GM23338 (cell line): ENCODE data around the gene CDR2. TPM values are rescaled to one million over a fixed set of nuclear protein-coding genes. Genes with fewer than 3 reads are reported as not detected.
A peak's percentile ranks its signal among the peaks of the same experiment; 100 is the strongest.

Experiments
- ATAC-seq: fragments of 200-7000 bp; cut with Tn5 transposase; 3 replicates; pipeline ENCODE4 v1.9.1; 2020
- DNase-seq: peaks from one replicate; pipeline ENCODE4 v3.0.0-alpha.2; 2015; ENCODE audit warnings: low spot score
- H2AFZ ChIP-seq: fragments of 200-600 bp; sonication (generic); 2 replicates; pipeline ENCODE4 v1.8.0; 2016; ENCODE audit warnings: antibody characterized with exemption, mild to moderate bottlenecking, moderate library complexity
- H3F3A ChIP-seq: fragments of 200-600 bp; sonication (generic); replicated peaks from 2 replicates; pipeline ENCODE4 v1.8.0; 2017; ENCODE audit warnings: antibody characterized with exemption, mixed run types, low read depth
- H3K27ac ChIP-seq: fragments of 200-600 bp; sonication (generic); 2 replicates; pipeline ENCODE4 v1.6.1; 2016; ENCODE audit warnings: low read depth
- H3K27me3 ChIP-seq: fragments of 200-600 bp; sonication (generic); 2 replicates; pipeline ENCODE4 v1.8.0; 2016; ENCODE audit warnings: mild to moderate bottlenecking, mixed run types, moderate library complexity; ENCODE audit not compliant: insufficient read depth
- H3K36me3 ChIP-seq: fragments of 200-600 bp; sonication (generic); 2 replicates; pipeline ENCODE4 v1.8.0; 2016; ENCODE audit warnings: mild to moderate bottlenecking; ENCODE audit not compliant: insufficient read depth
- H3K4me1 ChIP-seq: fragments of 200-600 bp; sonication (generic); 2 replicates; pipeline ENCODE4 v1.8.0; 2016; ENCODE audit warnings: mild to moderate bottlenecking, moderate library complexity; ENCODE audit not compliant: insufficient read depth
- H3K4me2 ChIP-seq: fragments of 200-600 bp; sonication (generic); 2 replicates; pipeline ENCODE4 v1.7.1; 2017; ENCODE audit warnings: mixed run types
- H3K4me3 ChIP-seq: fragments of 200-600 bp; sonication (generic); 2 replicates; pipeline ENCODE4 v1.6.1; 2016; ENCODE audit warnings: mixed run types
- H3K79me2 ChIP-seq: fragments of 200-600 bp; sonication (generic); replicated peaks from 2 replicates; pipeline ENCODE4 v1.8.0; 2017; ENCODE audit warnings: mild to moderate bottlenecking; ENCODE audit not compliant: insufficient read depth
- H3K9me2 ChIP-seq: fragments of 200-600 bp; sonication (generic); 2 replicates; pipeline ENCODE4 v1.8.0; 2017; ENCODE audit not compliant: insufficient read depth
- H4K20me1 ChIP-seq: fragments of 200-600 bp; sonication (generic); replicated peaks from 2 replicates; pipeline ENCODE4 v1.8.0; 2017; ENCODE audit warnings: mild to moderate bottlenecking; ENCODE audit not compliant: insufficient read depth
- H3K27ac Mint-ChIP-seq: 2 replicates; pipeline ENCODE4 v1.8.0; 2020; ENCODE audit warnings: inconsistent platforms, mild to moderate bottlenecking, moderate library complexity, mixed read lengths
- H3K27me3 Mint-ChIP-seq: 3 replicates; pipeline ENCODE4 v1.8.0; 2022; ENCODE audit warnings: low read depth, mild to moderate bottlenecking, moderate library complexity, mixed read lengths, inconsistent platforms; ENCODE audit not compliant: insufficient read depth, poor library complexity
- H3K36me3 Mint-ChIP-seq: 3 replicates; pipeline ENCODE4 v1.8.0; 2021; ENCODE audit warnings: low read depth, mild to moderate bottlenecking, inconsistent platforms, moderate library complexity, mixed read lengths
- H3K4me1 Mint-ChIP-seq: 3 replicates; pipeline ENCODE4 v1.8.0; 2020; ENCODE audit warnings: mild to moderate bottlenecking, inconsistent platforms, mixed read lengths
- H3K4me3 Mint-ChIP-seq: 3 replicates; pipeline ENCODE4 v1.8.0; 2021; ENCODE audit warnings: moderate library complexity, mild to moderate bottlenecking, inconsistent platforms, mixed read lengths
- H3K9me3 Mint-ChIP-seq: 3 replicates; pipeline ENCODE4 v1.8.0; 2020; ENCODE audit warnings: moderate library complexity, mild to moderate bottlenecking, inconsistent platforms, mixed read lengths
- CREB1 ChIP-seq: fragments of 250-450 bp; sonication (Bioruptor Pico); IDR thresholded peaks from 2 replicates; pipeline ENCODE4 v1.5.0; 2020; ENCODE audit warnings: low read depth, mild to moderate bottlenecking, moderate library complexity
- EZH2 ChIP-seq: fragments of 200-600 bp; sonication (generic); IDR thresholded peaks from one replicate; pipeline ENCODE4 v1.8.0; 2017; ENCODE audit warnings: antibody characterized with exemption, mild to moderate bottlenecking, low read depth; ENCODE audit not compliant: unreplicated experiment
- EZH2phosphoT487 ChIP-seq: fragments of 200-600 bp; sonication (generic); IDR thresholded peaks from one replicate; pipeline ENCODE4 v1.8.1; 2018; ENCODE audit warnings: antibody characterized with exemption; ENCODE audit not compliant: unreplicated experiment
- JUNB ChIP-seq: IDR thresholded peaks from one replicate; pipeline ENCODE4 v1.6.1; 2016; ENCODE audit warnings: antibody characterized with exemption; ENCODE audit not compliant: unreplicated experiment
- NANOG ChIP-seq: IDR thresholded peaks from 2 replicates; pipeline ENCODE4 v1.6.1; 2016; ENCODE audit warnings: antibody characterized with exemption, borderline replicate concordance
- POLR2AphosphoS5 ChIP-seq: IDR thresholded peaks from 2 replicates; pipeline ENCODE4 v1.6.1; 2016; ENCODE audit warnings: antibody characterized with exemption, low read depth
- STAT1 ChIP-seq: IDR thresholded peaks from one replicate; pipeline ENCODE4 v1.6.1; 2016; ENCODE audit warnings: antibody characterized with exemption; ENCODE audit not compliant: unreplicated experiment
- ZNF114 ChIP-seq: fragments of 250-450 bp; sonication (Bioruptor Pico); IDR thresholded peaks from 2 replicates; pipeline ENCODE4 v1.5.0; 2020; ENCODE audit warnings: mild to moderate bottlenecking, moderate library complexity
- ZNF331 ChIP-seq: fragments of 250-450 bp; sonication (Bioruptor Pico); IDR thresholded peaks from 2 replicates; pipeline ENCODE4 v1.5.0; 2020; ENCODE audit warnings: low read depth, mild to moderate bottlenecking, moderate library complexity
- polyA plus RNA-seq: library from polyadenylated mRNA; unstranded; fragments of >200 nt; fragmentation: Nextera tagmentation; extraction: Ambion mirVana; gene quantifications from 2 replicates; pipeline ENCODE4 v1.2.1, GENCODE V29; 2016
- total RNA-seq: library from RNA; depleted of rRNA; stranded (reverse); fragments of >200 nt; shearing (Covaris generic); gene quantifications from 2 replicates; pipeline ENCODE4 v1.2.3, GENCODE V29; 2014
- TF ChIP-seq, protein P1 (sequence below): IDR thresholded peaks from 2 replicates; pipeline ENCODE4 v1.6.1; 2016; ENCODE audit warnings: antibody characterized with exemption
- TF ChIP-seq, protein P2 (sequence below): fragments of 250-450 bp; sonication (Bioruptor Pico); IDR thresholded peaks from 2 replicates; pipeline ENCODE4 v1.5.0; 2020; ENCODE audit warnings: mild to moderate bottlenecking, moderate library complexity
- TF ChIP-seq, protein P3 (sequence below), 2 experiments: fragments of 200-600 bp in 1 of 2; sonication (generic) in 1 of 2; conservative IDR thresholded peaks; 2 replicates each; pipeline versions ENCODE4 v1.5.1 to v1.6.1; 2016 to 2017; ENCODE audit warnings: antibody characterized with exemption in 2 of 2, low read depth in 2 of 2, mild to moderate bottlenecking in 2 of 2, moderate library complexity in 1 of 2
- TF ChIP-seq, protein P4 (sequence below): IDR thresholded peaks from one replicate; pipeline ENCODE4 v1.6.1; 2018; ENCODE audit warnings: antibody characterized with exemption; ENCODE audit not compliant: unreplicated experiment

CDR2 gene
- total and polyA plus RNA-seq, 2 experiments from 2014 or later, result 17.7 to 39.3 TPM

DNA sequence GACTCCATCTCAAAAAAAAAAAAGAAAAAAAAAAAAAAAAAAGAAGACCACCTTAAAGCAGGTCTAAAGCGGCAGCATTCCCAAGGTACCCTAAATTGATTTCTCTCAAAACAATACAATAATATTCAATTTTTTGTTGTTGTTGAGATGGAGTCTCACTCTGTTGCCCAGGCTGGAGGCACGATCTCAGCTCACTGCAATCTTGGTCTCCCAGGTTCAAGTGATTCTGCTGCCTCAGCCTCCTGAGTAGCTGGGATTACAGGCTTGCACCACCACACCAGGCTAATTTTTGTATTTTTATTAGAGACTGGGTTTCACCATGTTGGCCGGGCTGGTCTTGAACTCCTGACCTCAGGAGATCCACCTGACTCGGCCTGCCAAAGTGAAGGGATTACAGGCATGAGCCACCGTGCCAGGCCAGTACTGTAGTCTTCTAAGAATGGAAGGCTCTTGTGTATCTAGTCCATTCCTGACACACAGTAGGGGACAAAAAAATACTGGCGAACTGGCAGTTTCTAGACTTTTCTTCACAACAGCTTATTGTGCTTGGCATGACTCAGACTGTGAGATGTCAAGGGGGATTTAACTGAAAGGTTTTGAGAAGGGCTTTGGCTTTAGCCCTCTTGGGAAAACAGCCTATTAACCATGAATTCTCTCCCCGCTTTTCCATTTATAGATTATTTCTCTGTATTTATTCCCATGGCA lies 17.3 kb downstream of the CDR2 start:
- peaks cover 19% of the 10 kb centered on the region; the same call in 2 of the 3 replicates for H3K36me3 Mint-ChIP-seq
- no peak for TF ChIP-seq POLR2AphosphoS5
- TF ChIP-seq, protein P1, sequence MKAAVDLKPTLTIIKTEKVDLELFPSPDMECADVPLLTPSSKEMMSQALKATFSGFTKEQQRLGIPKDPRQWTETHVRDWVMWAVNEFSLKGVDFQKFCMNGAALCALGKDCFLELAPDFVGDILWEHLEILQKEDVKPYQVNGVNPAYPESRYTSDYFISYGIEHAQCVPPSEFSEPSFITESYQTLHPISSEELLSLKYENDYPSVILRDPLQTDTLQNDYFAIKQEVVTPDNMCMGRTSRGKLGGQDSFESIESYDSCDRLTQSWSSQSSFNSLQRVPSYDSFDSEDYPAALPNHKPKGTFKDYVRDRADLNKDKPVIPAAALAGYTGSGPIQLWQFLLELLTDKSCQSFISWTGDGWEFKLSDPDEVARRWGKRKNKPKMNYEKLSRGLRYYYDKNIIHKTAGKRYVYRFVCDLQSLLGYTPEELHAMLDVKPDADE, result no peak
- no peak for TF ChIP-seq NANOG
- TF ChIP-seq, protein P2, sequence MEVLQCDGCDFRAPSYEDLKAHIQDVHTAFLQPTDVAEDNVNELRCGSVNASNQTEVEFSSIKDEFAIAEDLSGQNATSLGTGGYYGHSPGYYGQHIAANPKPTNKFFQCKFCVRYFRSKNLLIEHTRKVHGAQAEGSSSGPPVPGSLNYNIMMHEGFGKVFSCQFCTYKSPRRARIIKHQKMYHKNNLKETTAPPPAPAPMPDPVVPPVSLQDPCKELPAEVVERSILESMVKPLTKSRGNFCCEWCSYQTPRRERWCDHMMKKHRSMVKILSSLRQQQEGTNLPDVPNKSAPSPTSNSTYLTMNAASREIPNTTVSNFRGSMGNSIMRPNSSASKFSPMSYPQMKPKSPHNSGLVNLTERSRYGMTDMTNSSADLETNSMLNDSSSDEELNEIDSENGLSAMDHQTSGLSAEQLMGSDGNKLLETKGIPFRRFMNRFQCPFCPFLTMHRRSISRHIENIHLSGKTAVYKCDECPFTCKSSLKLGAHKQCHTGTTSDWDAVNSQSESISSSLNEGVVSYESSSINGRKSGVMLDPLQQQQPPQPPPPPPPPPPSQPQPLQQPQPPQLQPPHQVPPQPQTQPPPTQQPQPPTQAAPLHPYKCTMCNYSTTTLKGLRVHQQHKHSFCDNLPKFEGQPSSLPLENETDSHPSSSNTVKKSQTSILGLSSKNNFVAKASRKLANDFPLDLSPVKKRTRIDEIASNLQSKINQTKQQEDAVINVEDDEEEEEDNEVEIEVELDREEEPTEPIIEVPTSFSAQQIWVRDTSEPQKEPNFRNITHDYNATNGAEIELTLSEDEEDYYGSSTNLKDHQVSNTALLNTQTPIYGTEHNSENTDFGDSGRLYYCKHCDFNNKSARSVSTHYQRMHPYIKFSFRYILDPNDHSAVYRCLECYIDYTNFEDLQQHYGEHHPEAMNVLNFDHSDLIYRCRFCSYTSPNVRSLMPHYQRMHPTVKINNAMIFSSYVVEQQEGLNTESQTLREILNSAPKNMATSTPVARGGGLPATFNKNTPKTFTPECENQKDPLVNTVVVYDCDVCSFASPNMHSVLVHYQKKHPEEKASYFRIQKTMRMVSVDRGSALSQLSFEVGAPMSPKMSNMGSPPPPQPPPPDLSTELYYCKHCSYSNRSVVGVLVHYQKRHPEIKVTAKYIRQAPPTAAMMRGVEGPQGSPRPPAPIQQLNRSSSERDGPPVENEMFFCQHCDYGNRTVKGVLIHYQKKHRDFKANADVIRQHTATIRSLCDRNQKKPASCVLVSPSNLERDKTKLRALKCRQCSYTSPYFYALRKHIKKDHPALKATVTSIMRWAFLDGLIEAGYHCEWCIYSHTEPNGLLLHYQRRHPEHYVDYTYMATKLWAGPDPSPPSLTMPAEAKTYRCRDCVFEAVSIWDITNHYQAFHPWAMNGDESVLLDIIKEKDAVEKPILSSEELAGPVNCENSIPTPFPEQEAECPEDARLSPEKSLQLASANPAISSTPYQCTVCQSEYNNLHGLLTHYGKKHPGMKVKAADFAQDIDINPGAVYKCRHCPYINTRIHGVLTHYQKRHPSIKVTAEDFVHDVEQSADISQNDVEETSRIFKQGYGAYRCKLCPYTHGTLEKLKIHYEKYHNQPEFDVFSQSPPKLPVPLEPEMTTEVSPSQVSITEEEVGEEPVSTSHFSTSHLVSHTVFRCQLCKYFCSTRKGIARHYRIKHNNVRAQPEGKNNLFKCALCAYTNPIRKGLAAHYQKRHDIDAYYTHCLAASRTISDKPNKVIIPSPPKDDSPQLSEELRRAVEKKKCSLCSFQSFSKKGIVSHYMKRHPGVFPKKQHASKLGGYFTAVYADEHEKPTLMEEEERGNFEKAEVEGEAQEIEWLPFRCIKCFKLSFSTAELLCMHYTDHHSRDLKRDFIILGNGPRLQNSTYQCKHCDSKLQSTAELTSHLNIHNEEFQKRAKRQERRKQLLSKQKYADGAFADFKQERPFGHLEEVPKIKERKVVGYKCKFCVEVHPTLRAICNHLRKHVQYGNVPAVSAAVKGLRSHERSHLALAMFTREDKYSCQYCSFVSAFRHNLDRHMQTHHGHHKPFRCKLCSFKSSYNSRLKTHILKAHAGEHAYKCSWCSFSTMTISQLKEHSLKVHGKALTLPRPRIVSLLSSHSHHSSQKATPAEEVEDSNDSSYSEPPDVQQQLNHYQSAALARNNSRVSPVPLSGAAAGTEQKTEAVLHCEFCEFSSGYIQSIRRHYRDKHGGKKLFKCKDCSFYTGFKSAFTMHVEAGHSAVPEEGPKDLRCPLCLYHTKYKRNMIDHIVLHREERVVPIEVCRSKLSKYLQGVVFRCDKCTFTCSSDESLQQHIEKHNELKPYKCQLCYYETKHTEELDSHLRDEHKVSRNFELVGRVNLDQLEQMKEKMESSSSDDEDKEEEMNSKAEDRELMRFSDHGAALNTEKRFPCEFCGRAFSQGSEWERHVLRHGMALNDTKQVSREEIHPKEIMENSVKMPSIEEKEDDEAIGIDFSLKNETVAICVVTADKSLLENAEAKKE (CRISPR knock-in tag), result no peak
- no peak for TF ChIP-seq ZNF331
- no peak for TF ChIP-seq EZH2
- TF ChIP-seq EZH2phosphoT487, result no peak
- TF ChIP-seq, protein P3, sequence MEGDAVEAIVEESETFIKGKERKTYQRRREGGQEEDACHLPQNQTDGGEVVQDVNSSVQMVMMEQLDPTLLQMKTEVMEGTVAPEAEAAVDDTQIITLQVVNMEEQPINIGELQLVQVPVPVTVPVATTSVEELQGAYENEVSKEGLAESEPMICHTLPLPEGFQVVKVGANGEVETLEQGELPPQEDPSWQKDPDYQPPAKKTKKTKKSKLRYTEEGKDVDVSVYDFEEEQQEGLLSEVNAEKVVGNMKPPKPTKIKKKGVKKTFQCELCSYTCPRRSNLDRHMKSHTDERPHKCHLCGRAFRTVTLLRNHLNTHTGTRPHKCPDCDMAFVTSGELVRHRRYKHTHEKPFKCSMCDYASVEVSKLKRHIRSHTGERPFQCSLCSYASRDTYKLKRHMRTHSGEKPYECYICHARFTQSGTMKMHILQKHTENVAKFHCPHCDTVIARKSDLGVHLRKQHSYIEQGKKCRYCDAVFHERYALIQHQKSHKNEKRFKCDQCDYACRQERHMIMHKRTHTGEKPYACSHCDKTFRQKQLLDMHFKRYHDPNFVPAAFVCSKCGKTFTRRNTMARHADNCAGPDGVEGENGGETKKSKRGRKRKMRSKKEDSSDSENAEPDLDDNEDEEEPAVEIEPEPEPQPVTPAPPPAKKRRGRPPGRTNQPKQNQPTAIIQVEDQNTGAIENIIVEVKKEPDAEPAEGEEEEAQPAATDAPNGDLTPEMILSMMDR (conservative IDR thresholded peaks at IDR 0.05; ENCODE audit: low read depth in 2 of 2), result no peak
- TF ChIP-seq ZNF114 (CRISPR knock-in tag), result no peak
- TF ChIP-seq JUNB, result no peak
- no peak for TF ChIP-seq STAT1
- TF ChIP-seq, protein P4, sequence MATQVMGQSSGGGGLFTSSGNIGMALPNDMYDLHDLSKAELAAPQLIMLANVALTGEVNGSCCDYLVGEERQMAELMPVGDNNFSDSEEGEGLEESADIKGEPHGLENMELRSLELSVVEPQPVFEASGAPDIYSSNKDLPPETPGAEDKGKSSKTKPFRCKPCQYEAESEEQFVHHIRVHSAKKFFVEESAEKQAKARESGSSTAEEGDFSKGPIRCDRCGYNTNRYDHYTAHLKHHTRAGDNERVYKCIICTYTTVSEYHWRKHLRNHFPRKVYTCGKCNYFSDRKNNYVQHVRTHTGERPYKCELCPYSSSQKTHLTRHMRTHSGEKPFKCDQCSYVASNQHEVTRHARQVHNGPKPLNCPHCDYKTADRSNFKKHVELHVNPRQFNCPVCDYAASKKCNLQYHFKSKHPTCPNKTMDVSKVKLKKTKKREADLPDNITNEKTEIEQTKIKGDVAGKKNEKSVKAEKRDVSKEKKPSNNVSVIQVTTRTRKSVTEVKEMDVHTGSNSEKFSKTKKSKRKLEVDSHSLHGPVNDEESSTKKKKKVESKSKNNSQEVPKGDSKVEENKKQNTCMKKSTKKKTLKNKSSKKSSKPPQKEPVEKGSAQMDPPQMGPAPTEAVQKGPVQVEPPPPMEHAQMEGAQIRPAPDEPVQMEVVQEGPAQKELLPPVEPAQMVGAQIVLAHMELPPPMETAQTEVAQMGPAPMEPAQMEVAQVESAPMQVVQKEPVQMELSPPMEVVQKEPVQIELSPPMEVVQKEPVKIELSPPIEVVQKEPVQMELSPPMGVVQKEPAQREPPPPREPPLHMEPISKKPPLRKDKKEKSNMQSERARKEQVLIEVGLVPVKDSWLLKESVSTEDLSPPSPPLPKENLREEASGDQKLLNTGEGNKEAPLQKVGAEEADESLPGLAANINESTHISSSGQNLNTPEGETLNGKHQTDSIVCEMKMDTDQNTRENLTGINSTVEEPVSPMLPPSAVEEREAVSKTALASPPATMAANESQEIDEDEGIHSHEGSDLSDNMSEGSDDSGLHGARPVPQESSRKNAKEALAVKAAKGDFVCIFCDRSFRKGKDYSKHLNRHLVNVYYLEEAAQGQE, result no peak
- TF ChIP-seq CREB1, result no peak
- H3K27me3 ChIP-seq, result no peaks in the 10 kb centered on the region
- H3K27me3 Mint-ChIP-seq, result no peaks in the 10 kb centered on the region
- no peak overlapping the region for H3K4me2 ChIP-seq
- peaks cover 51% of the 10 kb centered on the region for H3K4me1 ChIP-seq
- 0 out of 2 replicates have a peak, but pooled peaks cover 4% of the 10 kb centered on the region for H3F3A ChIP-seq
- no peaks in the 10 kb centered on the region for H3K9me2 ChIP-seq
- H3K79me2 ChIP-seq, result peaks cover 70% of the 10 kb centered on the region
- DNase-seq (no peak), ATAC-seq (no peak)
- H3K27ac ChIP-seq, result peak overlapping the region; percentile 71
- no peaks in the 10 kb centered on the region for H4K20me1 ChIP-seq
- no peak overlapping the region for H3K4me3 ChIP-seq
- no peak overlapping the region for H3K27ac Mint-ChIP-seq
- no peak overlapping the region for H2AFZ ChIP-seq
- no peak overlapping the region for H3K4me3 Mint-ChIP-seq
- H3K9me3 Mint-ChIP-seq, result no peaks in the 10 kb centered on the region
- peaks cover 43% of the 10 kb centered on the region for H3K4me1 Mint-ChIP-seq
- H3K36me3 ChIP-seq, result peaks cover 5% of the 10 kb centered on the region; the same call in 1 of the 2 replicates
